ENCODE measurements around the gene RAPGEF1. TPM values are rescaled to one million over a fixed set of nuclear protein-coding genes. Genes with fewer than 3 reads are reported as not detected.

RAPGEF1 gene
- total RNA-seq, 6 experiments from 2014 or later: 22.9 to 53.6 (median 30.2) TPM

DNA sequence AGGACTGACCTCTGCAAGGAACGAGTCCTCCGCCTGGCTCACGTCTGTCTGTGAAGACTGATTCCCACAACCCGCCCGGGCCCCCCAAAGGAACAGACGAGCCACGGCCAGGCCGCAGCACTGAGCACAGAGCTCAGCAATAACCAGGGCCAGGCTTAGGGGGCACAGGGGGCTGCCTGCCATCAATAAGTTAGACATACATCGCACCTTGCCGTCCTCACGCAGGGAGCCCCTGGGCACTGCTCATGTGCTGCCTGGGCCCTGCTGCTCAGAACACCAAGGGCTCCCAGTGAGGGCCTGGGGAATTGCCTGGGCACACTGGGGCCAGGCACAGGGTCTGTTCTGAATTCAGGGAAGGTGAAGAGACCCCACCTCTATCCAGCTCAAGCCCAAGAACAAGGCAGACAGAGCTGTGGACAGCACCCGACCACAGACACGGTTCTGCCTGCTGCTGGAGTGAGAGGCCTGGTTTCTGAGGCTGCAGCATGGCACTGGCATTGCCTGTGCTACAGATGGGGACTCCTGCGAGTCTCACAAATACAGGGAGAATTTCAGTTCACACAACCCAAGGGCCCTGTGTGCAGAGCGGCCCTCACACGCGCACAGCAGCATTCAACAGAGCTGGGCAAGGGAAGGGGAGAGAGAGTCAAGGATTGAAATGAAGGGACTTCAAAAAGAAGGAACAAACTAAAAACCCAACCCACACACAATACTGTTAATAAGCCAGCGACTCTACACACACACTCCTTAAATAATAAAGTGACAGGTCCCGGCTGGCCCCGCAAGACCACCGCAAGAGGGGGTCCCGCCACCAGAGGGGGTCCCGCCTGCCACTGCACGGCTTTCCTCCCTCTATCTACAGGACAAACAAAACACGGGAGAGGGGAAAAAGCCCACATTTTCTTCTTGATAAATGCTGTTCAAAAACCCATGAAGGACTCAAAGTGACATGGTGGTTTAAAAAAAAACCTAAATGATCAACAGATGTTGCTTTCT, 162.6 kb downstream of the RAPGEF1 start:
- intact Hi-C loops (cut with DNase I): no loop called here

DNA sequence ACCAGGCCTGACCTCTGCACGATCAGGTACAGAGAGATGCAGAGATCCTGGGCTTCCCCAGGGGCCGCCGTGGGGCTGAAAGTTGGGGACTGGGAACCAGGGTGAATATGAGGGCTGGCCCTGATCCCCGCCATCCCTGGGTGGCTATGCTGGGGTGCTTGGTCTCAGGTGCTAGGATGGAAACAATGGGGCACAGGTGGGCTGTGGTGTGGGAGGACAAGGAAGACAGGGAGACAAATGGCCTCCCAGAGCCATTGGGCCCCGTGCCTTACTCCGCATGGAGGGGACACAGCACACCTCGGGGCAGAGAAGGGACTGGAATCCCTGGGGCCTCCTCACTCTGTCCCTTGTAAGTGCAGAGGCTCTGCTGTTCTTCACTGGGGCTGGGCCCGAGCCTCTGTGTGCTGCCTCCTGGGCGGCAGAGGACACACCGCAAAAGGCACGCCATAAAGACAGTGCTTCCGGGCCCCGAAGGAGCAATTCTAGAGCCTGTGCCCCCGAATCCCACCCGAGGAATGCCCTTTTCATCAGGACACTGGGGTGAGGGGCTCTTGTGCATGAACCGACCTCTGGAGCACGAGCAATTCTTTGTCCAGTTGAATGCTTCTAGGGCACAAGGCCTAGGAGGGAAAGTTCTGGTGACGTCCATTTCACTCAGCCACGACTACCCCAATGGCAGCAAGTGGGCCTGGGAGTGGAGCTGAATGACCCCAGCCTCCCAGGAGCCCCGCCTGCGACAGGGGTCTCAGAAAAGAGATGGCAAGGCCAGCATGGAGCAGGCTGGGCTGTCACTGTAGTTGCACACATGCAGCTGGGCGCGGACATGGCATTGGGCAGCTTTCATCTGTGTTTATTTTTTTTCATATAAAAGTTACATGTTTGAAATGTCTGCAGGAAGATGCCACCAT, 163.7 kb downstream of the RAPGEF1 start:
- no peak for DNase-seq
- H3K4me1 ChIP-seq: peaks cover 0 to 18% (median 8%) of the 10 kb centered on the region in 4 donors
- TF ChIP-seq, protein P1, sequence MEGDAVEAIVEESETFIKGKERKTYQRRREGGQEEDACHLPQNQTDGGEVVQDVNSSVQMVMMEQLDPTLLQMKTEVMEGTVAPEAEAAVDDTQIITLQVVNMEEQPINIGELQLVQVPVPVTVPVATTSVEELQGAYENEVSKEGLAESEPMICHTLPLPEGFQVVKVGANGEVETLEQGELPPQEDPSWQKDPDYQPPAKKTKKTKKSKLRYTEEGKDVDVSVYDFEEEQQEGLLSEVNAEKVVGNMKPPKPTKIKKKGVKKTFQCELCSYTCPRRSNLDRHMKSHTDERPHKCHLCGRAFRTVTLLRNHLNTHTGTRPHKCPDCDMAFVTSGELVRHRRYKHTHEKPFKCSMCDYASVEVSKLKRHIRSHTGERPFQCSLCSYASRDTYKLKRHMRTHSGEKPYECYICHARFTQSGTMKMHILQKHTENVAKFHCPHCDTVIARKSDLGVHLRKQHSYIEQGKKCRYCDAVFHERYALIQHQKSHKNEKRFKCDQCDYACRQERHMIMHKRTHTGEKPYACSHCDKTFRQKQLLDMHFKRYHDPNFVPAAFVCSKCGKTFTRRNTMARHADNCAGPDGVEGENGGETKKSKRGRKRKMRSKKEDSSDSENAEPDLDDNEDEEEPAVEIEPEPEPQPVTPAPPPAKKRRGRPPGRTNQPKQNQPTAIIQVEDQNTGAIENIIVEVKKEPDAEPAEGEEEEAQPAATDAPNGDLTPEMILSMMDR (IDR thresholded peaks at IDR 0.05): no peak
- TF ChIP-seq POLR2A (IDR thresholded peaks at IDR 0.05): no peak
- H3K4me3 ChIP-seq: no peak overlapping the region
- no peaks in the 10 kb centered on the region for H3K9me3 ChIP-seq
- WGBS (ENCODE audit: insufficient coverage, low coverage, low lambda C conversion rate, missing lambda C conversion rate): 91% methylated on average over 4 of the region's 23 CpGs
- ATAC-seq: no peak
- H3K27ac ChIP-seq: no peak overlapping the region
- H3K36me3 ChIP-seq: peaks cover 0 to 12% (median under 1%) of the 10 kb centered on the region in 4 donors
- intact Hi-C loops (cut with DNase I): no loop called here
- no peaks in the 10 kb centered on the region for H3K27me3 ChIP-seq

More for the DNA sequence above, 162.6 kb downstream of the RAPGEF1 start:
- H3K9me3 ChIP-seq: no peaks in the 10 kb centered on the region
- peaks cover 0 to 21% (median 1%) of the 10 kb centered on the region in 4 donors for H3K36me3 ChIP-seq
- ATAC-seq: no peak
- 61% methylated on average over 7 of the region's 25 CpGs for WGBS (ENCODE audit: insufficient coverage, low coverage, low lambda C conversion rate, missing lambda C conversion rate)
- H3K27me3 ChIP-seq: no peaks in the 10 kb centered on the region
- DNase-seq: no peak
- TF ChIP-seq POLR2A (IDR thresholded peaks at IDR 0.05): no peak
- TF ChIP-seq, protein P1 (IDR thresholded peaks at IDR 0.05): no peak
- H3K4me3 ChIP-seq: no peak overlapping the region
- no peak overlapping the region for H3K27ac ChIP-seq
- peaks cover 0 to 18% (median 8%) of the 10 kb centered on the region in 4 donors for H3K4me1 ChIP-seq

DNA sequence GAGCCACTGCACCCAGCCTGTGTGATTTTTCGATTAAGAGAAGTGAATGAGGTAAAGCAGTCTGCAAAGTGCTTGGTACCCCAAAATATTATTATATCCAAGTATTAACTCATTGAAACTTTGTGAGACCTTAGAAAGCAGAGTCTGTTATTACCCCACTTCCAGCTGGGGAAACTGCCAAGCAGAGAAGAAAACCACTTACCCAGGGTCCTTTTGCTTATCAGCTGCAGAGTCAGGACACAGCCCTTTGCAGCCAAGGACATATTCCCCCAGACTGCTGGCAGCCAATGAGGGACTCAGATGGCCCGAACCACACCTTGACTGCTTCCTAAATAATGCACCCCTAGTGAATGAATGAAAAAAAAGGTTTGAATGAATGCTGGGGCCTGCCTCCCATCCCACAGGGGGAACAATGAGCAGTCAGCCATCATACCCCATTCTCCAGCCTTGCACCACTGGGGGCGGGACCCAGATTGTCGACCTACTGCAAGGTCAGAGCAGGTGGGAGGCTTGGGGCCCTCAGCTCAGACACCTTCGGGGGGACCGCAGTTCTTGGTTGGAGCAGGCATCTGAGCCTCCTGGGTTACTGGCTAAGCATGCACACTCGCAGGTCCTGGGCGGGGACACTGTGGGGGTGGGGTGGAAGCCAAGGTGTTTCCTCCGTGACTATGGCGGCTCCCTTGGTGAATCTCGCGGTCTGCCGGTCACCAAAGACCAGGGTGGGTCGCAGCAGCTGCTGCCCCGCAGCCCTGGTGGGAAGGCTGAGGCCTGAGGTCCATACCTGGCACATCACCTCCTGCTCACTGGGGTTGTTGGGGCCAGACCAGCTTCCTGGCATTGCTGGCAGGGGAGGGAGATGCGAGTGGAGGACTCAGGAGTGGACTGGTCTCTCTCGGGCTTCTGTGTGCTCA, 164.9 kb downstream of the RAPGEF1 start:
- peaks cover 0 to 7% (median under 1%) of the 10 kb centered on the region in 4 donors for H3K36me3 ChIP-seq
- intact Hi-C loops (cut with DNase I): no loop called here

More for the DNA sequence above, 164.9 kb downstream of the RAPGEF1 start:
- 82% methylated on average over 4 of the region's 17 CpGs for WGBS (ENCODE audit: insufficient coverage, low coverage, low lambda C conversion rate, missing lambda C conversion rate)
- TF ChIP-seq, protein P1 (IDR thresholded peaks at IDR 0.05): no peak
- TF ChIP-seq POLR2A (IDR thresholded peaks at IDR 0.05): no peak
- DNase-seq (no peak), ATAC-seq (no peak)
- no peaks in the 10 kb centered on the region for H3K9me3 ChIP-seq
- no peaks in the 10 kb centered on the region for H3K27me3 ChIP-seq
- peaks cover 0 to 14% (median 7%) of the 10 kb centered on the region in 4 donors for H3K4me1 ChIP-seq
- no peak overlapping the region for H3K4me3 ChIP-seq
- no peak overlapping the region for H3K27ac ChIP-seq
